ENCODE results near the gene SMPDL3A. TPM values are rescaled to one million over a fixed set of nuclear protein-coding genes. Genes with fewer than 3 reads are reported as not detected.
"Not testable (repeated sequence)": the region's sequence is repeated elsewhere in the genome, so short reads cannot be mapped to it uniquely, and the experiment has no call there.

The SMPDL3A gene
- polyA plus RNA-seq (2012; ENCODE audit: insufficient read depth, insufficient read length): 0.49 TPM

GRCh38 chr6:122789182-122790027 lies at the start of gene SMPDL3A:
TSS of gene SMPDL3A (plus strand) at chr6:122789258. CDS start at chr6:122789347, 89 bp downstream.
- DNase-seq (ENCODE audit: low read depth, low spot score): no peak
- H3K4me3 ChIP-seq (ENCODE audit: low read length): peak within 1 kb of the TSS; percentile 38

GRCh38 chr6:122740091-122740490 lies 49.0 kb upstream of the SMPDL3A start:
- DNase-seq (ENCODE audit: low read depth, low spot score): no peak
- no peak overlapping the region for H3K4me3 ChIP-seq (ENCODE audit: low read length)

GRCh38 chr6:122740936-122741335 lies 48.1 kb upstream of the SMPDL3A start:
- no peak overlapping the region for H3K4me3 ChIP-seq (ENCODE audit: low read length)
- DNase-seq (ENCODE audit: low read depth, low spot score): no peak

GRCh38 chr6:122744247-122744646 lies 44.8 kb upstream of the SMPDL3A start:
- not testable (repeated sequence) for DNase-seq (ENCODE audit: low read depth, low spot score); H3K4me3 ChIP-seq (ENCODE audit: low read length)

GRCh38 chr6:122744856-122745255 lies 44.2 kb upstream of the SMPDL3A start:
- not testable (repeated sequence) for DNase-seq (ENCODE audit: low read depth, low spot score); H3K4me3 ChIP-seq (ENCODE audit: low read length)

GRCh38 chr6:122746688-122747087 lies 42.4 kb upstream of the SMPDL3A start:
- no peak overlapping the region for H3K4me3 ChIP-seq (ENCODE audit: low read length)

GRCh38 chr6:122747573-122747972 lies 41.5 kb upstream of the SMPDL3A start:
- no peak for DNase-seq (ENCODE audit: low read depth, low spot score)
- H3K4me3 ChIP-seq (ENCODE audit: low read length): no peak overlapping the region

More at GRCh38 chr6:122746688-122747087, 42.4 kb upstream of the SMPDL3A start:
- no peak for DNase-seq (ENCODE audit: low read depth, low spot score)

- H3K4me3 ChIP-seq (ENCODE audit: low read length); DNase-seq (ENCODE audit: low read depth, low spot score): not testable (repeated sequence)
These were observed 40.1 kb upstream of the SMPDL3A start for GRCh38 chr6:122748945-122749344.

- DNase-seq (ENCODE audit: low read depth, low spot score): no peak
- H3K4me3 ChIP-seq (ENCODE audit: low read length): no peak overlapping the region
These were observed 39.5 kb upstream of the SMPDL3A start for GRCh38 chr6:122749451-122750050.

GRCh38 chr6:122751326-122751725 lies 37.7 kb upstream of the SMPDL3A start:
- H3K4me3 ChIP-seq (ENCODE audit: low read length): no peak overlapping the region

GRCh38 chr6:122752459-122752858 lies 36.6 kb upstream of the SMPDL3A start:
- no peak overlapping the region for H3K4me3 ChIP-seq (ENCODE audit: low read length)
- no peak for DNase-seq (ENCODE audit: low read depth, low spot score)

More at GRCh38 chr6:122751326-122751725, 37.7 kb upstream of the SMPDL3A start:
- DNase-seq (ENCODE audit: low read depth, low spot score): peak; percentile 45

- no peak for DNase-seq (ENCODE audit: low read depth, low spot score)
- H3K4me3 ChIP-seq (ENCODE audit: low read length): no peak overlapping the region
These were observed 35.9 kb upstream of the SMPDL3A start for GRCh38 chr6:122753000-122753687.

- DNase-seq (ENCODE audit: low read depth, low spot score): no peak
- no peak overlapping the region for H3K4me3 ChIP-seq (ENCODE audit: low read length)
These were observed 35.4 kb upstream of the SMPDL3A start for GRCh38 chr6:122753688-122754056.

GRCh38 chr6:122754191-122754731 lies 34.8 kb upstream of the SMPDL3A start:
- DNase-seq (ENCODE audit: low read depth, low spot score): no peak
- no peak overlapping the region for H3K4me3 ChIP-seq (ENCODE audit: low read length)

- H3K4me3 ChIP-seq (ENCODE audit: low read length): no peak overlapping the region
- no peak for DNase-seq (ENCODE audit: low read depth, low spot score)
These were observed 33.2 kb upstream of the SMPDL3A start for GRCh38 chr6:122755901-122756300.

GRCh38 chr6:122758927-122759334 lies 30.1 kb upstream of the SMPDL3A start:
- no peak overlapping the region for H3K4me3 ChIP-seq (ENCODE audit: low read length)
- DNase-seq (ENCODE audit: low read depth, low spot score): no peak

- H3K4me3 ChIP-seq (ENCODE audit: low read length): no peak overlapping the region
- no peak for DNase-seq (ENCODE audit: low read depth, low spot score)
These were observed 28.7 kb upstream of the SMPDL3A start for GRCh38 chr6:122760330-122760729.

GRCh38 chr6:122766256-122766655 lies 22.8 kb upstream of the SMPDL3A start:
- no peak for DNase-seq (ENCODE audit: low read depth, low spot score)
- no peak overlapping the region for H3K4me3 ChIP-seq (ENCODE audit: low read length)

- DNase-seq (ENCODE audit: low read depth, low spot score): no peak
- no peak overlapping the region for H3K4me3 ChIP-seq (ENCODE audit: low read length)
These were observed 18.0 kb upstream of the SMPDL3A start for GRCh38 chr6:122770835-122771601.
